ENCODE data around the gene KRT71.
"Not testable (repeated sequence)": the region's sequence is repeated elsewhere in the genome, so short reads cannot be mapped to it uniquely, and the experiment has no call there.

KRT71 gene

GRCh38 chr12:52501490-52501889 is 51.5 kb downstream of the KRT71 start:
- H3K4me2 ChIP-seq (ENCODE audit: low read length) = no peak overlapping the region
- no peaks in the 10 kb centered on the region for H3K27me3 ChIP-seq (ENCODE audit: control insufficient read depth, insufficient read depth, low read length)
- H3K36me3 ChIP-seq (ENCODE audit: insufficient read depth, low read length) = no peaks in the 10 kb centered on the region
- no peaks in the 10 kb centered on the region for H3K9me3 ChIP-seq (replicated peaks; ENCODE audit: low read length)
- H3K4me3 ChIP-seq (ENCODE audit: low read length) = no peak overlapping the region
- peaks cover 18% of the 10 kb centered on the region for H3K4me1 ChIP-seq (ENCODE audit: control insufficient read depth, insufficient read depth, low read length)
- no peak overlapping the region for H3K9ac ChIP-seq (ENCODE audit: low read depth, low read length)

- not testable (repeated sequence) for H3K36me3 ChIP-seq (ENCODE audit: insufficient read depth, low read length); H3K27me3 ChIP-seq (ENCODE audit: control insufficient read depth, insufficient read depth, low read length); H3K9me3 ChIP-seq (replicated peaks; ENCODE audit: low read length)
- Histone ChIP-seq H3K4me3 (ENCODE audit: low read length) (peak overlapping the region; percentile 9), H3K4me2 (ENCODE audit: low read length) (peak overlapping the region; percentile 53), H3K9ac (ENCODE audit: low read depth, low read length) (peak overlapping the region; percentile 36), H3K4me1 (ENCODE audit: control insufficient read depth, insufficient read depth, low read length) (peaks cover 28% of the 10 kb centered on the region)
Observed at GRCh38 chr12:52500574-52500973, 52.4 kb downstream of the KRT71 start.

GRCh38 chr12:52499806-52500560 is 53.0 kb downstream of the KRT71 start:
- Histone ChIP-seq H3K36me3 (ENCODE audit: insufficient read depth, low read length) (no peaks in the 10 kb centered on the region), H3K4me3 (ENCODE audit: low read length) (peak overlapping the region; percentile 9)

GRCh38 chr12:52498946-52499345 is 54.0 kb downstream of the KRT71 start:
- no peak overlapping the region for H3K4me3 ChIP-seq (ENCODE audit: low read length)
- H3K27me3 ChIP-seq (ENCODE audit: control insufficient read depth, insufficient read depth, low read length) = no peaks in the 10 kb centered on the region
- H3K9me3 ChIP-seq (replicated peaks; ENCODE audit: low read length) = no peaks in the 10 kb centered on the region
- H3K4me2 ChIP-seq (ENCODE audit: low read length) = no peak overlapping the region
- no peaks in the 10 kb centered on the region for H3K36me3 ChIP-seq (ENCODE audit: insufficient read depth, low read length)
- peaks cover 44% of the 10 kb centered on the region for H3K4me1 ChIP-seq (ENCODE audit: control insufficient read depth, insufficient read depth, low read length)
- no peak overlapping the region for H3K9ac ChIP-seq (ENCODE audit: low read depth, low read length)

More at GRCh38 chr12:52499806-52500560, 53.0 kb downstream of the KRT71 start:
- H3K4me2 ChIP-seq (ENCODE audit: low read length) = peak overlapping the region; percentile 53
- H3K4me1 ChIP-seq (ENCODE audit: control insufficient read depth, insufficient read depth, low read length) = peaks cover 34% of the 10 kb centered on the region
- H3K9ac ChIP-seq (ENCODE audit: low read depth, low read length) = peak overlapping the region; percentile 36
- H3K27me3 ChIP-seq (ENCODE audit: control insufficient read depth, insufficient read depth, low read length) = no peaks in the 10 kb centered on the region
- no peaks in the 10 kb centered on the region for H3K9me3 ChIP-seq (replicated peaks; ENCODE audit: low read length)

GRCh38 chr12:52497975-52498374 is 55.0 kb downstream of the KRT71 start:
- Histone ChIP-seq H3K36me3 (ENCODE audit: insufficient read depth, low read length) (no peaks in the 10 kb centered on the region), H3K4me1 (ENCODE audit: control insufficient read depth, insufficient read depth, low read length) (peaks cover 52% of the 10 kb centered on the region), H3K4me3 (ENCODE audit: low read length) (no peak overlapping the region), H3K4me2 (ENCODE audit: low read length) (no peak overlapping the region), H3K9ac (ENCODE audit: low read depth, low read length) (no peak overlapping the region), H3K9me3 (replicated peaks; ENCODE audit: low read length) (no peaks in the 10 kb centered on the region), H3K27me3 (ENCODE audit: control insufficient read depth, insufficient read depth, low read length) (no peaks in the 10 kb centered on the region)

GRCh38 chr12:52496590-52497071 is 56.3 kb downstream of the KRT71 start:
- peaks cover 1% of the 10 kb centered on the region for H3K27me3 ChIP-seq (ENCODE audit: control insufficient read depth, insufficient read depth, low read length)
- H3K4me1 ChIP-seq (ENCODE audit: control insufficient read depth, insufficient read depth, low read length) = peaks cover 52% of the 10 kb centered on the region
- peak overlapping the region; percentile 63 for H3K4me2 ChIP-seq (ENCODE audit: low read length)
- no peak overlapping the region for H3K4me3 ChIP-seq (ENCODE audit: low read length)
- H3K36me3 ChIP-seq (ENCODE audit: insufficient read depth, low read length) = no peaks in the 10 kb centered on the region
- H3K9ac ChIP-seq (ENCODE audit: low read depth, low read length) = peak overlapping the region; percentile 45
- H3K9me3 ChIP-seq (replicated peaks; ENCODE audit: low read length) = no peaks in the 10 kb centered on the region

- Histone ChIP-seq H3K9me3 (replicated peaks; ENCODE audit: low read length) (no peaks in the 10 kb centered on the region), H3K4me2 (ENCODE audit: low read length) (peak overlapping the region; percentile 63), H3K36me3 (ENCODE audit: insufficient read depth, low read length) (no peaks in the 10 kb centered on the region), H3K27me3 (ENCODE audit: control insufficient read depth, insufficient read depth, low read length) (peaks cover 4% of the 10 kb centered on the region), H3K4me1 (ENCODE audit: control insufficient read depth, insufficient read depth, low read length) (peaks cover 51% of the 10 kb centered on the region), H3K9ac (ENCODE audit: low read depth, low read length) (peak overlapping the region; percentile 45), H3K4me3 (ENCODE audit: low read length) (peak overlapping the region; percentile 25)
Observed at GRCh38 chr12:52496054-52496453, 56.9 kb downstream of the KRT71 start.

GRCh38 chr12:52495389-52495788 is 57.6 kb downstream of the KRT71 start:
- no peak overlapping the region for H3K9ac ChIP-seq (ENCODE audit: low read depth, low read length)
- H3K4me2 ChIP-seq (ENCODE audit: low read length) = peak overlapping the region; percentile 17
- H3K36me3 ChIP-seq (ENCODE audit: insufficient read depth, low read length) = no peaks in the 10 kb centered on the region
- H3K4me1 ChIP-seq (ENCODE audit: control insufficient read depth, insufficient read depth, low read length) = peaks cover 44% of the 10 kb centered on the region
- H3K9me3 ChIP-seq (replicated peaks; ENCODE audit: low read length) = no peaks in the 10 kb centered on the region
- H3K27me3 ChIP-seq (ENCODE audit: control insufficient read depth, insufficient read depth, low read length) = peaks cover 4% of the 10 kb centered on the region
- H3K4me3 ChIP-seq (ENCODE audit: low read length) = no peak overlapping the region

GRCh38 chr12:52494518-52494917 is 58.4 kb downstream of the KRT71 start:
- Histone ChIP-seq H3K4me1 (ENCODE audit: control insufficient read depth, insufficient read depth, low read length) (peaks cover 39% of the 10 kb centered on the region), H3K4me3 (ENCODE audit: low read length) (no peak overlapping the region), H3K27me3 (ENCODE audit: control insufficient read depth, insufficient read depth, low read length) (peaks cover 4% of the 10 kb centered on the region), H3K9me3 (replicated peaks; ENCODE audit: low read length) (no peaks in the 10 kb centered on the region), H3K9ac (ENCODE audit: low read depth, low read length) (no peak overlapping the region), H3K4me2 (ENCODE audit: low read length) (peak overlapping the region; percentile 17), H3K36me3 (ENCODE audit: insufficient read depth, low read length) (no peaks in the 10 kb centered on the region)

- Histone ChIP-seq H3K4me3 (ENCODE audit: low read length) (no peak overlapping the region), H3K27me3 (ENCODE audit: control insufficient read depth, insufficient read depth, low read length) (peaks cover 6% of the 10 kb centered on the region), H3K4me1 (ENCODE audit: control insufficient read depth, insufficient read depth, low read length) (peaks cover 39% of the 10 kb centered on the region), H3K36me3 (ENCODE audit: insufficient read depth, low read length) (no peaks in the 10 kb centered on the region), H3K9me3 (replicated peaks; ENCODE audit: low read length) (no peaks in the 10 kb centered on the region), H3K9ac (ENCODE audit: low read depth, low read length) (no peak overlapping the region), H3K4me2 (ENCODE audit: low read length) (peak overlapping the region; percentile 17)
Observed at GRCh38 chr12:52494100-52494499, 58.8 kb downstream of the KRT71 start.

All from skeletal muscle satellite cell (primary cell).